ENCODE data around the gene ZC2HC1B.

DNA sequence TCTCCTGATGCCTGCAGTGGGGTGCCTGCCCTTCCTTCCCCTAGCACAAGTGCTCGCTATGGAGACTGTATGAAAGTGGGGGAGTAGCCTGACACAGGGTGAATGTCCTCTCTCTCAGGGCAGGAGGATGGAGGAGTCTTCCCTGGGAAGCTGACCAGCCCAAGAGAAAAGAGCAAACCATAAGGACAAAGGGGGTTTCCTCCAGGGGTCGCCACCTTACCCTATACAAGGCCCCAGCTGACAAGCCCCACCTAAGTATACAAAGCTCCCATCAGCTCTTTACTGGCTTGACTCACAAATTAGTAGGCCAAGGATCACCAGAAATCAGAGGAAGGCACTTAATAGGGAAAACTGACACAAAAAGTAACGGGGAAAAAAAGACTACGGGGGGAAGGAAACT, 89.6 kb downstream of the ZC2HC1B start:
- TF ChIP-seq CTCF (IDR thresholded peaks at IDR 0.05), result no peak
- no peak for TF ChIP-seq POLR2A (IDR thresholded peaks at IDR 0.05)
- TF ChIP-seq EP300 (IDR thresholded peaks at IDR 0.05), result no peak
